HG02588 (cell line): ENCODE measurements around the gene PTTG1IP.
A peak's percentile ranks its signal among the peaks of the same experiment; 100 is the strongest.
"Not testable (repeated sequence)": the region's sequence is repeated elsewhere in the genome, so short reads cannot be mapped to it uniquely, and the experiment has no call there.

ENCODE experiments used
- ATAC-seq: cut with Tn5 transposase; IDR thresholded peaks from one replicate; pipeline ENCODE4 v1.9.1; 2021; ENCODE audit warnings: mild to moderate bottlenecking, moderate library complexity; ENCODE audit not compliant: unreplicated experiment

PTTG1IP gene

GRCh38 chr21:44846224-44846484 is 27.3 kb downstream of the PTTG1IP start:
- ATAC-seq: no peak

- ATAC-seq: peak; percentile 48
Observed at GRCh38 chr21:44845418-44846223, 27.9 kb downstream of the PTTG1IP start.

- ATAC-seq: no peak
Observed at GRCh38 chr21:44844256-44844655, 29.2 kb downstream of the PTTG1IP start.

GRCh38 chr21:44842721-44843445 is 30.6 kb downstream of the PTTG1IP start:
- ATAC-seq: no peak

GRCh38 chr21:44842087-44842486 is 31.4 kb downstream of the PTTG1IP start:
- ATAC-seq: no peak

- no peak for ATAC-seq
Observed at GRCh38 chr21:44840771-44841170, 32.7 kb downstream of the PTTG1IP start.

GRCh38 chr21:44838951-44839350 is 34.5 kb downstream of the PTTG1IP start:
- ATAC-seq: no peak

GRCh38 chr21:44838039-44838895 is 35.2 kb downstream of the PTTG1IP start:
- no peak for ATAC-seq

GRCh38 chr21:44837537-44837936 is 36.0 kb downstream of the PTTG1IP start:
- ATAC-seq: no peak

GRCh38 chr21:44836666-44837471 is 36.6 kb downstream of the PTTG1IP start:
- ATAC-seq: no peak

- no peak for ATAC-seq
Observed at GRCh38 chr21:44836349-44836665, 37.2 kb downstream of the PTTG1IP start.

- ATAC-seq: no peak
Observed at GRCh38 chr21:44835647-44835973, 37.9 kb downstream of the PTTG1IP start.

GRCh38 chr21:44834951-44835646 is 38.4 kb downstream of the PTTG1IP start:
- ATAC-seq: no peak

GRCh38 chr21:44834231-44834950 is 39.1 kb downstream of the PTTG1IP start:
- no peak for ATAC-seq

- no peak for ATAC-seq
Observed at GRCh38 chr21:44833663-44834062, 39.8 kb downstream of the PTTG1IP start.

GRCh38 chr21:44832516-44833255 is 40.8 kb downstream of the PTTG1IP start:
- not testable (repeated sequence) for ATAC-seq

- no peak for ATAC-seq
Observed at GRCh38 chr21:44831227-44831860, 42.1 kb downstream of the PTTG1IP start.

GRCh38 chr21:44829507-44830092 is 43.9 kb downstream of the PTTG1IP start:
- ATAC-seq: no peak
